K562 (cell line): ENCODE data around the gene RASSF7.

Experiments used
- CTCF ChIP-seq, 3 experiments: IDR thresholded peaks in 2 of 3; conservative IDR thresholded peaks in 1 of 3; 2 replicates each; pipeline ENCODE4 v1.5.1; 2011 to 2012; ENCODE audit warnings: low read length in 3 of 3, mild to moderate bottlenecking in 3 of 3, control low read depth in 2 of 3, improper control_type of control experiment in 1 of 3, inconsistent platforms in 1 of 3, low read depth in 1 of 3, mixed read lengths in 1 of 3, moderate library complexity in 1 of 3; ENCODE audit not compliant: insufficient read depth in 2 of 3
- IRF2 ChIP-seq: sonication (generic); formaldehyde crosslinking; IDR thresholded peaks from 2 replicates; pipeline ENCODE4 v1.8.1; 2022; ENCODE audit warnings: mild to moderate bottlenecking, missing genetic modification reagents
- KHSRP ChIP-seq: fragments of 450-650 bp; IDR thresholded peaks from 2 replicates; pipeline ENCODE4 v1.6.1; 2017
- NRF1 ChIP-seq, 2 experiments: fragments of 450-650 bp; IDR thresholded peaks in 1 of 2; conservative IDR thresholded peaks in 1 of 2; 2 replicates each; pipeline ENCODE4 v1.6.1; 2014; ENCODE audit warnings: mild to moderate bottlenecking in 2 of 2
- RAD51 ChIP-seq: fragments of 450-650 bp; IDR thresholded peaks from 2 replicates; pipeline ENCODE4 v1.7.1; 2016; ENCODE audit warnings: low read depth, mild to moderate bottlenecking, borderline replicate concordance
- ZBTB11 ChIP-seq, 3 experiments: fragments of 200-800 bp in 1 of 3; fragments of 250-450 bp in 1 of 3; fragments of 450-650 bp in 1 of 3; sonication (Bioruptor Pico) in 1 of 3; sonication (Bioruptor generic) in 1 of 3; formaldehyde crosslinking in 1 of 3; IDR thresholded peaks; 2 replicates each; pipeline versions ENCODE4 v1.6.1 to v1.8.0; 2016 to 2022; ENCODE audit warnings: mild to moderate bottlenecking in 2 of 3, missing genetic modification characterization in 2 of 3, missing compliant biosample characterization in 1 of 3, moderate library complexity in 1 of 3
- ZNF232 ChIP-seq: sonication (generic); formaldehyde crosslinking; IDR thresholded peaks from 2 replicates; pipeline ENCODE4 v1.8.0; 2022; ENCODE audit warnings: mild to moderate bottlenecking, missing genetic modification reagents
- ZNF583 ChIP-seq: fragments of 250-450 bp; sonication (Bioruptor Pico); IDR thresholded peaks from 2 replicates; pipeline ENCODE4 v1.4.0; 2020
- TF ChIP-seq, protein P1 (sequence below): fragments of 250-450 bp; sonication (Bioruptor Pico); IDR thresholded peaks from 2 replicates; pipeline ENCODE4 v1.5.0; 2020; ENCODE audit warnings: mild to moderate bottlenecking, borderline replicate concordance
- TF ChIP-seq, protein P2 (sequence below): fragments of 250-450 bp; sonication (Bioruptor Pico); IDR thresholded peaks from 2 replicates; pipeline ENCODE4 v1.5.0; 2020; ENCODE audit warnings: mild to moderate bottlenecking

DNA sequence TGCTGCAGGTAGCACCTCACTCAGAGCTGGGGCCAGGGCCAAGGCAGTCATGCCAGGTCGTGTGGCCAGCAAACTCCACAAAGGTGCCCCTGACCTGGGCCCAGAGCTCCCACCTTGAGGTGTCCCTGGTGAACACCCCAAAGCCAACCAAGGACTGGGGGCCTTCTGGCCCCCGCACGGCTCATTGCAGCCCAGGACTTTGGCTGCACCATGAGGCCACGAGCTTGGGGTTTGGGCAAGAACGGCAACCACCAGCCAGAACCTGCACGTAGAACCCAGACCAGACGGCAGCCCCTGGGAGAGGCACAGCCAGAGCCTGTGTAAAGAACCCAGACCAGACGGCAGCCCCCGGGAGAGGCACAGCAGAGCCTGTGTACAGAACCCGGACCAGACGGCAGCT is 15.6 kb upstream of the RASSF7 start:
- TF ChIP-seq NRF1 (conservative IDR thresholded peaks at IDR 0.05 in 1 of 2, IDR thresholded peaks at IDR 0.05 in 1 of 2) = no peak
- TF ChIP-seq ZBTB11 (CRISPR knock-in tag; IDR thresholded peaks at IDR 0.05) = no peak
- TF ChIP-seq RAD51 = no peak
- no peak for TF ChIP-seq IRF2 (CRISPR knock-in tag)
- TF ChIP-seq, protein P1, sequence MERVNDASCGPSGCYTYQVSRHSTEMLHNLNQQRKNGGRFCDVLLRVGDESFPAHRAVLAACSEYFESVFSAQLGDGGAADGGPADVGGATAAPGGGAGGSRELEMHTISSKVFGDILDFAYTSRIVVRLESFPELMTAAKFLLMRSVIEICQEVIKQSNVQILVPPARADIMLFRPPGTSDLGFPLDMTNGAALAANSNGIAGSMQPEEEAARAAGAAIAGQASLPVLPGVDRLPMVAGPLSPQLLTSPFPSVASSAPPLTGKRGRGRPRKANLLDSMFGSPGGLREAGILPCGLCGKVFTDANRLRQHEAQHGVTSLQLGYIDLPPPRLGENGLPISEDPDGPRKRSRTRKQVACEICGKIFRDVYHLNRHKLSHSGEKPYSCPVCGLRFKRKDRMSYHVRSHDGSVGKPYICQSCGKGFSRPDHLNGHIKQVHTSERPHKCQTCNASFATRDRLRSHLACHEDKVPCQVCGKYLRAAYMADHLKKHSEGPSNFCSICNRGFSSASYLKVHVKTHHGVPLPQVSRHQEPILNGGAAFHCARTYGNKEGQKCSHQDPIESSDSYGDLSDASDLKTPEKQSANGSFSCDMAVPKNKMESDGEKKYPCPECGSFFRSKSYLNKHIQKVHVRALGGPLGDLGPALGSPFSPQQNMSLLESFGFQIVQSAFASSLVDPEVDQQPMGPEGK (CRISPR knock-in tag) = no peak
- TF ChIP-seq CTCF (IDR thresholded peaks at IDR 0.05 in 2 of 3, conservative IDR thresholded peaks at IDR 0.05 in 1 of 3; ENCODE audit: insufficient read depth in 2 of 3, low read depth in 1 of 3, low read length in 3 of 3) = no peak
- TF ChIP-seq ZNF232 (CRISPR knock-in tag) = no peak
- no peak for TF ChIP-seq ZNF583 (CRISPR knock-in tag)
- no peak for TF ChIP-seq KHSRP
- TF ChIP-seq, protein P2, sequence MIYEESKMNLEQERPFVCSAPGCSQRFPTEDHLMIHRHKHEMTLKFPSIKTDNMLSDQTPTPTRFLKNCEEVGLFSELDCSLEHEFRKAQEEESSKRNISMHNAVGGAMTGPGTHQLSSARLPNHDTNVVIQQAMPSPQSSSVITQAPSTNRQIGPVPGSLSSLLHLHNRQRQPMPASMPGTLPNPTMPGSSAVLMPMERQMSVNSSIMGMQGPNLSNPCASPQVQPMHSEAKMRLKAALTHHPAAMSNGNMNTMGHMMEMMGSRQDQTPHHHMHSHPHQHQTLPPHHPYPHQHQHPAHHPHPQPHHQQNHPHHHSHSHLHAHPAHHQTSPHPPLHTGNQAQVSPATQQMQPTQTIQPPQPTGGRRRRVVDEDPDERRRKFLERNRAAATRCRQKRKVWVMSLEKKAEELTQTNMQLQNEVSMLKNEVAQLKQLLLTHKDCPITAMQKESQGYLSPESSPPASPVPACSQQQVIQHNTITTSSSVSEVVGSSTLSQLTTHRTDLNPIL (CRISPR knock-in tag) = no peak
